HEK293T (cell line): ENCODE data around the gene PTPN1.

Experiments used
- BHLHE40 ChIP-seq: fragments of 450-650 bp; IDR thresholded peaks from 2 replicates; pipeline ENCODE4 v1.6.1; 2016; ENCODE audit warnings: mild to moderate bottlenecking, moderate library complexity, borderline replicate concordance
- FOXA1 ChIP-seq: fragments of 450-650 bp; IDR thresholded peaks from 2 replicates; pipeline ENCODE4 v1.6.1; 2016; ENCODE audit warnings: mild to moderate bottlenecking
- FOXK2 ChIP-seq: fragments of 450-650 bp; IDR thresholded peaks from 2 replicates; pipeline ENCODE4 v1.6.1; 2016; ENCODE audit warnings: mild to moderate bottlenecking
- FOXM1 ChIP-seq: fragments of 450-650 bp; IDR thresholded peaks from 2 replicates; pipeline ENCODE4 v1.6.1; 2017; ENCODE audit warnings: mild to moderate bottlenecking, borderline replicate concordance
- HDGF ChIP-seq: fragments of 450-650 bp; IDR thresholded peaks from 2 replicates; pipeline ENCODE4 v1.6.1; 2017; ENCODE audit warnings: antibody characterized with exemption, borderline replicate concordance
- LEF1 ChIP-seq: fragments of 450-650 bp; IDR thresholded peaks from 2 replicates; pipeline ENCODE4 v1.6.1; 2017; ENCODE audit warnings: mild to moderate bottlenecking, borderline replicate concordance
- SP1 ChIP-seq: fragments of 450-650 bp; IDR thresholded peaks from 2 replicates; pipeline ENCODE4 v1.6.1; 2017
- SUZ12 ChIP-seq: fragments of 450-650 bp; IDR thresholded peaks from 2 replicates; pipeline ENCODE4 v1.6.1; 2016; ENCODE audit warnings: mild to moderate bottlenecking

- TF ChIP-seq BHLHE40 (no peak), FOXM1 (no peak), HDGF (no peak), LEF1 (no peak), FOXA1 (no peak), SUZ12 (no peak), SP1 (no peak), FOXK2 (no peak)
Measured at GRCh38 chr20:50565871-50566270, 55.7 kb downstream of the PTPN1 start.
